ENCODE data around the gene ORM2.
"Not testable (repeated sequence)": the region's sequence is repeated elsewhere in the genome, so short reads cannot be mapped to it uniquely, and the experiment has no call there.

DNA sequence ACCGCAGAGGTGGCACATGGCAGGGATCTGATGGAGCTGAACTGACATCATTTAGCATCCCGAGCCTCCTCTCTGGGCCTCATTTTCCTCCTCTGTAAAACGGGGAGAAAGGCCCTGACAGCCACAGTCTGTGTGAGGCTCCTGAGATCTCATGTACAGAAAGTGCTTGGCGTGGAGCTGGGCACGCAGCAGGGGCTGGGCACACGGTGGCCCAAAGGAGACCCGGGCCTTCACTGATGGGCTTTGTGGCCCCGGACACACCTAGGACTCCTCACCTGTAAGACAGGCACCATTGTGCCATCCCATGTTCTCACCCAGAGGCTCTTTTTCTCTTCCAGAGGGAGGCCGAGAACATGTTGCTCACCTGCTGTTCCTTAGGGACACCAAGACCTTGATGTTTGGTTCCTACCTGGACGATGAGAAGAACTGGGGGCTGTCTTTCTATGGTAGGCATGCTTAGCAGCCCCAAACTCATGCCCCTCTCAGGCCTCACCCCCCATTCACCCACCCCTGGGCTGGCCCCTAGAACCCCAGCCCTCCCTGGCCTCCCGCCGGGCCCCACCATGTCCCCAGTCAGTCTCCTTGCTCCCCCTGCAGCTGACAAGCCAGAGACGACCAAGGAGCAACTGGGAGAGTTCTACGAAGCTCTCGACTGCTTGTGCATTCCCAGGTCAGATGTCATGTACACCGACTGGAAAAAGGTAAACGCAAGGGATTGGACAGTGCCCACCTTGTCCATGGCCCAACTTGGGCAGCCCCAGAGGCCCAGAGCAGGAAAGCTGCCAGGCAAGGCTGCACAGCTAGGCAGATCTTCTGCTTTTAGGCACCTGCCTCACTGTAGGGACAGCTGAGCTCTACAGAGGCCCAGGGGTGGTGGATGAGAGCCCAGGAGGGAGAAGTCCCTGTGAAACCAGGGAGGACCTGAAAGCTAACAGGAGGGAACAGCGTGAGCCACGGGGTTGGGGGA is 1.8 kb downstream of the ORM2 start:
- TF ChIP-seq, protein P1, sequence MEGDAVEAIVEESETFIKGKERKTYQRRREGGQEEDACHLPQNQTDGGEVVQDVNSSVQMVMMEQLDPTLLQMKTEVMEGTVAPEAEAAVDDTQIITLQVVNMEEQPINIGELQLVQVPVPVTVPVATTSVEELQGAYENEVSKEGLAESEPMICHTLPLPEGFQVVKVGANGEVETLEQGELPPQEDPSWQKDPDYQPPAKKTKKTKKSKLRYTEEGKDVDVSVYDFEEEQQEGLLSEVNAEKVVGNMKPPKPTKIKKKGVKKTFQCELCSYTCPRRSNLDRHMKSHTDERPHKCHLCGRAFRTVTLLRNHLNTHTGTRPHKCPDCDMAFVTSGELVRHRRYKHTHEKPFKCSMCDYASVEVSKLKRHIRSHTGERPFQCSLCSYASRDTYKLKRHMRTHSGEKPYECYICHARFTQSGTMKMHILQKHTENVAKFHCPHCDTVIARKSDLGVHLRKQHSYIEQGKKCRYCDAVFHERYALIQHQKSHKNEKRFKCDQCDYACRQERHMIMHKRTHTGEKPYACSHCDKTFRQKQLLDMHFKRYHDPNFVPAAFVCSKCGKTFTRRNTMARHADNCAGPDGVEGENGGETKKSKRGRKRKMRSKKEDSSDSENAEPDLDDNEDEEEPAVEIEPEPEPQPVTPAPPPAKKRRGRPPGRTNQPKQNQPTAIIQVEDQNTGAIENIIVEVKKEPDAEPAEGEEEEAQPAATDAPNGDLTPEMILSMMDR (IDR thresholded peaks at IDR 0.05) = not testable (repeated sequence)
- TF ChIP-seq POLR2A, EP300 (IDR thresholded peaks at IDR 0.05): not testable (repeated sequence)

All from tibial nerve (tissue), 4 donors.